Thoracic aorta (tissue), 2 donors: ENCODE measurements around the gene WHAMM. TPM values are rescaled to one million over a fixed set of nuclear protein-coding genes. Genes with fewer than 3 reads are reported as not detected.

ENCODE experiments used
- ATAC-seq: fragments of 150-250 bp; one replicate; pipeline ENCODE4 v1.8.0; 2017; ENCODE audit warnings: low read depth; ENCODE audit not compliant: insufficient number of reproducible peaks, low FRiP score
- DNase-seq: peaks from one replicate; pipeline ENCODE4 v3.0.0-alpha.2; 2020; ENCODE audit warnings: low spot score
- H3K27ac ChIP-seq, 2 donors: fragments of 200-600 bp; sonication (generic); 1 replicate in 1 of 2; 2 replicates in 1 of 2; pipeline ENCODE4 v1.5.1; 2016; ENCODE audit warnings: mild to moderate bottlenecking in 2 of 2, moderate library complexity in 2 of 2
- H3K27me3 ChIP-seq: fragments of 200-600 bp; sonication (generic); replicated peaks from 2 replicates; pipeline ENCODE4 v1.6.0; 2016; ENCODE audit warnings: mild to moderate bottlenecking; ENCODE audit not compliant: insufficient read depth
- H3K36me3 ChIP-seq: fragments of 200-600 bp; sonication (generic); one replicate; pipeline ENCODE4 v1.5.1; 2016
- H3K4me1 ChIP-seq, 2 donors: fragments of 200-600 bp; sonication (generic); 1 replicate in 1 of 2; 2 replicates in 1 of 2; pipeline versions ENCODE4 v1.5.1 to v1.6.0; 2016; ENCODE audit warnings: low read depth in 2 of 2, mild to moderate bottlenecking in 1 of 2; ENCODE audit not compliant: control insufficient read depth in 1 of 2
- H3K4me3 ChIP-seq: fragments of 200-600 bp; sonication (generic); 2 replicates; pipeline ENCODE4 v1.5.1; 2016; ENCODE audit warnings: mild to moderate bottlenecking
- H3K9me3 ChIP-seq: fragments of 200-600 bp; sonication (generic); 2 replicates; pipeline ENCODE4 v1.5.1; 2016
- total RNA-seq, 2 donors: library from RNA; depleted of rRNA; stranded (reverse); fragments of >200 nt; gene quantifications; one replicate each; pipeline versions ENCODE4 v1.1.0 to v1.2.3, GENCODE V29; 2016
- TF ChIP-seq, protein P1 (sequence below): fragments of 200-600 bp; sonication (generic); IDR thresholded peaks from one replicate; pipeline ENCODE4 v1.5.1; 2019; ENCODE audit warnings: antibody characterized with exemption

WHAMM gene
- total RNA-seq, 2 donors from 2014 or later = 8.1 to 9.9 TPM

- H3K27me3 ChIP-seq = no peaks in the 10 kb centered on the region
- H3K4me3 ChIP-seq = no peak overlapping the region
- H3K27ac ChIP-seq = no peak overlapping the region
- DNase-seq (no peak), ATAC-seq (no peak)
- no peaks in the 10 kb centered on the region for H3K36me3 ChIP-seq
- no peaks in the 10 kb centered on the region for H3K4me1 ChIP-seq
- TF ChIP-seq, protein P1, sequence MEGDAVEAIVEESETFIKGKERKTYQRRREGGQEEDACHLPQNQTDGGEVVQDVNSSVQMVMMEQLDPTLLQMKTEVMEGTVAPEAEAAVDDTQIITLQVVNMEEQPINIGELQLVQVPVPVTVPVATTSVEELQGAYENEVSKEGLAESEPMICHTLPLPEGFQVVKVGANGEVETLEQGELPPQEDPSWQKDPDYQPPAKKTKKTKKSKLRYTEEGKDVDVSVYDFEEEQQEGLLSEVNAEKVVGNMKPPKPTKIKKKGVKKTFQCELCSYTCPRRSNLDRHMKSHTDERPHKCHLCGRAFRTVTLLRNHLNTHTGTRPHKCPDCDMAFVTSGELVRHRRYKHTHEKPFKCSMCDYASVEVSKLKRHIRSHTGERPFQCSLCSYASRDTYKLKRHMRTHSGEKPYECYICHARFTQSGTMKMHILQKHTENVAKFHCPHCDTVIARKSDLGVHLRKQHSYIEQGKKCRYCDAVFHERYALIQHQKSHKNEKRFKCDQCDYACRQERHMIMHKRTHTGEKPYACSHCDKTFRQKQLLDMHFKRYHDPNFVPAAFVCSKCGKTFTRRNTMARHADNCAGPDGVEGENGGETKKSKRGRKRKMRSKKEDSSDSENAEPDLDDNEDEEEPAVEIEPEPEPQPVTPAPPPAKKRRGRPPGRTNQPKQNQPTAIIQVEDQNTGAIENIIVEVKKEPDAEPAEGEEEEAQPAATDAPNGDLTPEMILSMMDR = no peak
- H3K9me3 ChIP-seq = no peaks in the 10 kb centered on the region
These were observed 28.1 kb upstream of the WHAMM start for GRCh38 chr15:82781349-82781748.

GRCh38 chr15:82788496-82788895, 20.9 kb upstream of the WHAMM start:
- Histone ChIP-seq H3K4me3 (no peak overlapping the region), H3K27me3 (no peaks in the 10 kb centered on the region), H3K4me1 (no peaks in the 10 kb centered on the region), H3K9me3 (no peaks in the 10 kb centered on the region), H3K27ac (no peak overlapping the region), H3K36me3 (no peaks in the 10 kb centered on the region)
- TF ChIP-seq, protein P1 = no peak
- DNase-seq (no peak), ATAC-seq (no peak)

DNA sequence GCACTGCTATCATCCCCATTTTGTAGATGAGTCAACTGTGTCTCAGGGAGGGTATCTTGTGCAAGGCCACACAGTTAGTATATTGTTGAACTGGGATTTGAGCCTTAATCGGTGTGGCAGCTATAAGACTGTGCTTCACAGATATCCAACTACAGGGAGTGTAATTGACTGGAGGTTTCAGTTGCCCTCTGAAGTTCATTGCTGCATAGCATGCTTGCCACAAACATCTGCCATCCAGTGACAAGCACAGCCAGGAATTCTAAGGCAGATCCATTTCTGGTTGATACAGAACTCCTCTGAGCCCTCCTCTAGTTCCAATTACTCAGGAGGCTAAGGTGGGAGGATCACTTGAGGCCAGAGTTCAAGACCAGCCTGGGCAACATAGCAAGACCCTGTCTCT, 19.9 kb upstream of the WHAMM start:
- Histone ChIP-seq H3K27ac (no peak overlapping the region), H3K36me3 (no peaks in the 10 kb centered on the region), H3K4me3 (no peak overlapping the region), H3K9me3 (no peaks in the 10 kb centered on the region), H3K4me1 (no peaks in the 10 kb centered on the region), H3K27me3 (no peaks in the 10 kb centered on the region)
- TF ChIP-seq, protein P1 = no peak
- no peak for ATAC-seq
- no peak for DNase-seq

DNA sequence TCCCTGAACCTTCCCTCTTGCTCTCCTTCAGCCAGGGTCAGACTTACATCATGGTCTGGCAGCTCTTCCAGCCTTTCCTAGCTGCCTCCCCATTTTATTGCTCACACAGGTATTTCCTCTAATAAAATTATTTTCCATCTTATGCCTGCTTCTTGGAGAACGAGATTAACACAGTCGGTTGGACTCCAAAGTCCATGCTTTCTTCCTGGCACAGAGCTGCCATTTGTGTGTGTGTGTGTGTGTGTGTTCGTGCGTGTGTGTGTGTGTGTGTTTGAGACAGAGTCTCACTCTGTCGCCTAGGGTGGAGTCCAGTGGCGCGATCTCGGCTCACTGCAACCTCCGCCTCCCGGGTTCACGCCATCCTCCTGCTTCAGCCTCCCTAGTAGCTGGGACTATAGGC, 19.1 kb upstream of the WHAMM start:
- no peak for DNase-seq
- Histone ChIP-seq H3K27ac (no peak overlapping the region), H3K4me3 (no peak overlapping the region), H3K9me3 (no peaks in the 10 kb centered on the region), H3K27me3 (no peaks in the 10 kb centered on the region), H3K4me1 (no peaks in the 10 kb centered on the region), H3K36me3 (no peaks in the 10 kb centered on the region)
- TF ChIP-seq, protein P1 = no peak
- ATAC-seq = no peak

- no peaks in the 10 kb centered on the region for H3K9me3 ChIP-seq
- H3K27ac ChIP-seq = no peak overlapping the region
- H3K27me3 ChIP-seq = no peaks in the 10 kb centered on the region
- ATAC-seq = no peak
- H3K4me3 ChIP-seq = no peak overlapping the region
- no peaks in the 10 kb centered on the region for H3K4me1 ChIP-seq
- no peak for DNase-seq
- TF ChIP-seq, protein P1 = no peak
- no peaks in the 10 kb centered on the region for H3K36me3 ChIP-seq
These were observed 17.4 kb upstream of the WHAMM start for GRCh38 chr15:82792068-82792467.
